ENCODE results near the gene TEX52. TPM values are rescaled to one million over a fixed set of nuclear protein-coding genes. Genes with fewer than 3 reads are reported as not detected.

TEX52 gene
- total and polyA plus RNA-seq, 2 experiments from 2014 or later = not detected

DNA sequence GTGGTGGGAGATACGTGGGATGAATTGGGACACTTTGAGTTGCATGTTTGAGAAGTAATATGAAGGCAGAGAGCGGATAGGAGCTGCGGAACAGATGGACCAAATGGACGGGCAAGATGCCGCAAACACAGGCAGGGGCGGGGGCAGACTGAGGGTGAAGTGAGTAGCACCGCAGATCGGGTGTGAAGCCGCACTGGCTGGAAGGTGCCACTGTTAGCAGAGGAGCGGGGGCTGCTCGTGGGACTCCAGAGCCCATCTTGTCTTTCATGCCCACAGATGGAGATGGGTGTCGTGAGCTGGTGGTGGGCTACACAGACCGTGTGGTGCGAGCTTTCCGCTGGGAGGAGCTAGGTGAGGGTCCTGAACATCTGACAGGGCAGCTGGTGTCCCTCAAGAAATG is 37.0 kb downstream of the TEX52 start (continued):
- TF ChIP-seq, protein P1, sequence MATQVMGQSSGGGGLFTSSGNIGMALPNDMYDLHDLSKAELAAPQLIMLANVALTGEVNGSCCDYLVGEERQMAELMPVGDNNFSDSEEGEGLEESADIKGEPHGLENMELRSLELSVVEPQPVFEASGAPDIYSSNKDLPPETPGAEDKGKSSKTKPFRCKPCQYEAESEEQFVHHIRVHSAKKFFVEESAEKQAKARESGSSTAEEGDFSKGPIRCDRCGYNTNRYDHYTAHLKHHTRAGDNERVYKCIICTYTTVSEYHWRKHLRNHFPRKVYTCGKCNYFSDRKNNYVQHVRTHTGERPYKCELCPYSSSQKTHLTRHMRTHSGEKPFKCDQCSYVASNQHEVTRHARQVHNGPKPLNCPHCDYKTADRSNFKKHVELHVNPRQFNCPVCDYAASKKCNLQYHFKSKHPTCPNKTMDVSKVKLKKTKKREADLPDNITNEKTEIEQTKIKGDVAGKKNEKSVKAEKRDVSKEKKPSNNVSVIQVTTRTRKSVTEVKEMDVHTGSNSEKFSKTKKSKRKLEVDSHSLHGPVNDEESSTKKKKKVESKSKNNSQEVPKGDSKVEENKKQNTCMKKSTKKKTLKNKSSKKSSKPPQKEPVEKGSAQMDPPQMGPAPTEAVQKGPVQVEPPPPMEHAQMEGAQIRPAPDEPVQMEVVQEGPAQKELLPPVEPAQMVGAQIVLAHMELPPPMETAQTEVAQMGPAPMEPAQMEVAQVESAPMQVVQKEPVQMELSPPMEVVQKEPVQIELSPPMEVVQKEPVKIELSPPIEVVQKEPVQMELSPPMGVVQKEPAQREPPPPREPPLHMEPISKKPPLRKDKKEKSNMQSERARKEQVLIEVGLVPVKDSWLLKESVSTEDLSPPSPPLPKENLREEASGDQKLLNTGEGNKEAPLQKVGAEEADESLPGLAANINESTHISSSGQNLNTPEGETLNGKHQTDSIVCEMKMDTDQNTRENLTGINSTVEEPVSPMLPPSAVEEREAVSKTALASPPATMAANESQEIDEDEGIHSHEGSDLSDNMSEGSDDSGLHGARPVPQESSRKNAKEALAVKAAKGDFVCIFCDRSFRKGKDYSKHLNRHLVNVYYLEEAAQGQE (IDR thresholded peaks at IDR 0.05; ENCODE audit: unreplicated experiment) = no peak
- TF ChIP-seq, protein P2, sequence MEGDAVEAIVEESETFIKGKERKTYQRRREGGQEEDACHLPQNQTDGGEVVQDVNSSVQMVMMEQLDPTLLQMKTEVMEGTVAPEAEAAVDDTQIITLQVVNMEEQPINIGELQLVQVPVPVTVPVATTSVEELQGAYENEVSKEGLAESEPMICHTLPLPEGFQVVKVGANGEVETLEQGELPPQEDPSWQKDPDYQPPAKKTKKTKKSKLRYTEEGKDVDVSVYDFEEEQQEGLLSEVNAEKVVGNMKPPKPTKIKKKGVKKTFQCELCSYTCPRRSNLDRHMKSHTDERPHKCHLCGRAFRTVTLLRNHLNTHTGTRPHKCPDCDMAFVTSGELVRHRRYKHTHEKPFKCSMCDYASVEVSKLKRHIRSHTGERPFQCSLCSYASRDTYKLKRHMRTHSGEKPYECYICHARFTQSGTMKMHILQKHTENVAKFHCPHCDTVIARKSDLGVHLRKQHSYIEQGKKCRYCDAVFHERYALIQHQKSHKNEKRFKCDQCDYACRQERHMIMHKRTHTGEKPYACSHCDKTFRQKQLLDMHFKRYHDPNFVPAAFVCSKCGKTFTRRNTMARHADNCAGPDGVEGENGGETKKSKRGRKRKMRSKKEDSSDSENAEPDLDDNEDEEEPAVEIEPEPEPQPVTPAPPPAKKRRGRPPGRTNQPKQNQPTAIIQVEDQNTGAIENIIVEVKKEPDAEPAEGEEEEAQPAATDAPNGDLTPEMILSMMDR (conservative IDR thresholded peaks at IDR 0.05; ENCODE audit: low read depth in 2 of 2) = no peak
- TF ChIP-seq CREB1 (CRISPR knock-in tag; IDR thresholded peaks at IDR 0.05; ENCODE audit: low read depth) = no peak
- TF ChIP-seq NANOG (IDR thresholded peaks at IDR 0.05; ENCODE audit: borderline replicate concordance) = no peak
- no peak for TF ChIP-seq ZNF114 (CRISPR knock-in tag; IDR thresholded peaks at IDR 0.05)
- no peak for TF ChIP-seq STAT1 (IDR thresholded peaks at IDR 0.05; ENCODE audit: unreplicated experiment)
- TF ChIP-seq ZNF331 (CRISPR knock-in tag; IDR thresholded peaks at IDR 0.05; ENCODE audit: low read depth) = no peak
- no peak for TF ChIP-seq EZH2phosphoT487 (IDR thresholded peaks at IDR 0.05; ENCODE audit: unreplicated experiment)
- TF ChIP-seq, protein P3, sequence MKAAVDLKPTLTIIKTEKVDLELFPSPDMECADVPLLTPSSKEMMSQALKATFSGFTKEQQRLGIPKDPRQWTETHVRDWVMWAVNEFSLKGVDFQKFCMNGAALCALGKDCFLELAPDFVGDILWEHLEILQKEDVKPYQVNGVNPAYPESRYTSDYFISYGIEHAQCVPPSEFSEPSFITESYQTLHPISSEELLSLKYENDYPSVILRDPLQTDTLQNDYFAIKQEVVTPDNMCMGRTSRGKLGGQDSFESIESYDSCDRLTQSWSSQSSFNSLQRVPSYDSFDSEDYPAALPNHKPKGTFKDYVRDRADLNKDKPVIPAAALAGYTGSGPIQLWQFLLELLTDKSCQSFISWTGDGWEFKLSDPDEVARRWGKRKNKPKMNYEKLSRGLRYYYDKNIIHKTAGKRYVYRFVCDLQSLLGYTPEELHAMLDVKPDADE (IDR thresholded peaks at IDR 0.05) = no peak

DNA sequence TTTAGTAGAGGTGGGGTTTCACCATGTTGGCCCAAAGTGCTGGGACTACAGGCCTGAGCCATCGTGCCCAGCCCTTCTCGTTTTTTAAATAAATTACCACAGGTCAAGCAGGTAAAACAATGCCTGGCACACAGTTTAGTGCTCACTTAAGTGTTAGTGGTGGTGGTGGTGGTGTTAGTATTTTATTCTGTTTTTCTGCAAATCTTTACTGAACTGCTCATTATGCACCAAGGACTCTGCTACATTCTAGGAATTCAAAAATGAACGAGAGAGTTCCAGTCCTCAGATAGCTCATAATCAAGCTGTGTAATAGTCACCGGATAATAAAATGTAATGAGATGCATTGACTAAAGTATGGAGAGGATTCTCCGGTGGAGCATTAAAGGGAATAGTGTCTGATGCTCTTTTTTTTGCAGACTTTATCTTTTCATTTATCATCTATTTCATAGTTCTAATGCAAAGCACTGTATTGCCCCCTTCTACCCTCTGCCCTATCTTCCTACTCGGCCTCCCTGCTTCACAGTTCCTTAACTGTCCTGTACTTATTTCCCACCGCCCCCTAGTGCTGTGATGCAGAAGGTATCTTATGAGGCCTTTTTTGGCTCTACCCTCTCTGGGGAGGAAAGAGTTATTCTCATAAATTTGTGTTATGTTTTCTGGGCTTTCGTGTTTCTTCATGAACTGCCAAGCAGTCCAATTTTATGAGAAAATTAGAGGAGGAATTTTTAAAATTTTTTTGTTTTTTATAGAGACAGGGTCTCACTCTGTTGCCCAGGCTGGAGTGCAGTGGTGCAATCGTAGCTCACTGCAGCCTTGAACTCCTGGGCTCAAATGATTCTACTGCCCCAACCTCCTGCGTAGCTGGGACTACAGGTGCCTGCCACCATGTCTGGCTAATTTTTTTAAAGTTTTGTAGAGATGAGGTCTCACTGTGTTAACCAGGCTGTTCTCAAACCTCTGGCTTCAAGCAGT is 43.3 kb downstream of the TEX52 start:
- peaks cover 17% of the 10 kb centered on the region for H3K36me3 Mint-ChIP-seq (ENCODE audit: low read depth)
- H2AFZ ChIP-seq = no peak overlapping the region; the same call in 1 of the 2 replicates
- ATAC-seq (peak; percentile 70), DNase-seq (ENCODE audit: low spot score) (peak; percentile 84)
- H3K4me1 Mint-ChIP-seq = peaks cover 12% of the 10 kb centered on the region
- peaks cover 31% of the 10 kb centered on the region for H3K79me2 ChIP-seq (replicated peaks; ENCODE audit: insufficient read depth)
- H3K4me3 Mint-ChIP-seq = peak overlapping the region; percentile 100
- 0 out of 2 replicates have a peak, but pooled peaks cover 8% of the 10 kb centered on the region for H3K36me3 ChIP-seq (ENCODE audit: insufficient read depth)
- no peaks in the 10 kb centered on the region for H3K9me2 ChIP-seq (ENCODE audit: insufficient read depth)
- no peaks in the 10 kb centered on the region for H3K27me3 ChIP-seq (ENCODE audit: insufficient read depth)
- peak overlapping the region; percentile 88 for H3K4me2 ChIP-seq
- peak overlapping the region; percentile 100 for H3K27ac Mint-ChIP-seq
- H3K4me1 ChIP-seq (ENCODE audit: insufficient read depth) = no peaks in the 10 kb centered on the region
- H3K27ac ChIP-seq (ENCODE audit: low read depth) = peak overlapping the region; percentile 64
- peaks cover 6% of the 10 kb centered on the region for H3K27me3 Mint-ChIP-seq (ENCODE audit: insufficient read depth, low read depth, poor library complexity)
- no peaks in the 10 kb centered on the region for H4K20me1 ChIP-seq (replicated peaks; ENCODE audit: insufficient read depth)
- no peaks in the 10 kb centered on the region; the same call in 1 of the 2 replicates for H3F3A ChIP-seq (replicated peaks; ENCODE audit: low read depth)
- H3K4me3 ChIP-seq = peak overlapping the region; percentile 60
- H3K9me3 Mint-ChIP-seq = no peaks in the 10 kb centered on the region
- TF ChIP-seq, protein P3 (IDR thresholded peaks at IDR 0.05) = no peak

All from GM23338 (cell line).